ENCODE data around the gene CAPN13.
A peak's percentile ranks its signal among the peaks of the same experiment; 100 is the strongest.

The CAPN13 gene, protein sequence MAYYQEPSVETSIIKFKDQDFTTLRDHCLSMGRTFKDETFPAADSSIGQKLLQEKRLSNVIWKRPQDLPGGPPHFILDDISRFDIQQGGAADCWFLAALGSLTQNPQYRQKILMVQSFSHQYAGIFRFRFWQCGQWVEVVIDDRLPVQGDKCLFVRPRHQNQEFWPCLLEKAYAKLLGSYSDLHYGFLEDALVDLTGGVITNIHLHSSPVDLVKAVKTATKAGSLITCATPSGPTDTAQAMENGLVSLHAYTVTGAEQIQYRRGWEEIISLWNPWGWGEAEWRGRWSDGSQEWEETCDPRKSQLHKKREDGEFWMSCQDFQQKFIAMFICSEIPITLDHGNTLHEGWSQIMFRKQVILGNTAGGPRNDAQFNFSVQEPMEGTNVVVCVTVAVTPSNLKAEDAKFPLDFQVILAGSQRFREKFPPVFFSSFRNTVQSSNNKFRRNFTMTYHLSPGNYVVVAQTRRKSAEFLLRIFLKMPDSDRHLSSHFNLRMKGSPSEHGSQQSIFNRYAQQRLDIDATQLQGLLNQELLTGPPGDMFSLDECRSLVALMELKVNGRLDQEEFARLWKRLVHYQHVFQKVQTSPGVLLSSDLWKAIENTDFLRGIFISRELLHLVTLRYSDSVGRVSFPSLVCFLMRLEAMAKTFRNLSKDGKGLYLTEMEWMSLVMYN

DNA sequence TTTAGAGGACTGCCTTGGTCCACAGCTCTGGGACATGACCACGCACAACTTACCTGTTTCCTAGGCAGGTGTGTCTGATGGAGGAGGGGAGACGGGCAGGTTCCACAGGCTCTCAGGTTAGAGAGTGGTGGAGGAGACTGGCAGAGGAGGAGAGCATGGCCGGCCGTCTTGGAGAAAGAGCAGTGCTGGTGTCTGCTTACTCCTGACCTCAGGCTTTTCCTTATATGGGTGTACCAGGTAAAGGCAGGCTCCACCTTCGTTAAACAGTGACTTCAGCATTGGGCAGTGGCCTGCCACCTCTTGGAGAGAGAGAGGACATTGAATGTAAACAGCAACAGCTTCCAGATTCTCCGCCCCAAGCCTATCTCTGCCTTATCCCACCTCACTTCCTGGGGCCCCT is at the start of gene CAPN13:
CAPN13 (minus strand) TSS at position 198 of the 400 bp plus-strand sequence. CDS start 20,121 bp downstream, outside the sequence.
- in situ Hi-C loops (cut with HindIII; ENCODE audit: low pct_unique_long_range_greater_than_20kb, low sequenced_read_pairs), result no loop called here
- TF ChIP-seq JUND (IDR thresholded peaks at IDR 0.05; ENCODE audit: low read depth), result no peak
- DNase-seq (ENCODE audit: low read depth in 1 of 2, low spot score in 1 of 2), result peak; percentile 68 to 92

DNA sequence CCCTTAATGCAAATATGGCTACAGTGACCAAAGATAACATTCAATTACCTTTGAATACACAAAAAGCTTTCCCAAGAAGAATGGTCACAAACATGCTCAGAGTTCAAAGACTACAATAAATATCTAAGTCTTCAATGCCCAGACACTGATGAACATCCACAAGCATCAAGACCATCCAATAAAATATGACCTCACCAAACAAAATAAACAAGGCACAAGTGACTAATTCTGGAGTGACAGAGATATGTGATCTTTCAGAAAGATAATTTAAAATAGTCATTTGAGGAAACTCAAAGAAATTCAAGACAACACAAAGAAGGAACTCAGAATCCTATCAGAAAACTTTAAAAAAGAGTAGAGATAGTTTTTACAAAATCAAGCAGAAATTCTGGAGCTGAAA is 40.6 kb upstream of the CAPN13 start:
- no peak for TF ChIP-seq JUND (IDR thresholded peaks at IDR 0.05; ENCODE audit: low read depth)
- in situ Hi-C loops (cut with HindIII; ENCODE audit: low pct_unique_long_range_greater_than_20kb, low sequenced_read_pairs), result no loop called here
- no peak for DNase-seq (ENCODE audit: low read depth in 1 of 2, low spot score in 1 of 2)

DNA sequence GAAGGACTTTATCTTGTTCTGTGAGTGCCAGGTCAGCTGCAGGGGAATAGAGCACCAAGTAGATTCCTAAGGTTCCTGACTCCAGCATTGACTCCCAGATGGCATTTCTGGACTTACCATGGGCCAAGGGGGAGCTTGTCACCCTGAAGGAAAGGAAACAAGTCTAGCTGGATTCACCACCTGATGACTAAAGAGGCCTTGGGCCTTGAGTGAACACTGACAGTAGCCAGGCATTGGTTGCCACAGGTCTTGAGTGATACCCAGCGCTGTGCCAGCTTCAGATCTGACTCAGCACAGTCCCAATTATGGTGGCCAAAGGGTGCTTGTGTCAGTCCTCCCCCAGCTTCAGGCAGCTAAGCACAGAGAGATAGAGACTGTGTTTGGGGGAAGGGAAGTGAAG is 40.1 kb upstream of the CAPN13 start:
- TF ChIP-seq JUND (IDR thresholded peaks at IDR 0.05; ENCODE audit: low read depth), result no peak
- in situ Hi-C loops (cut with HindIII; ENCODE audit: low pct_unique_long_range_greater_than_20kb, low sequenced_read_pairs), result no loop called here
- DNase-seq (ENCODE audit: low read depth in 1 of 2, low spot score in 1 of 2), result peak in 1 of 2 experiments; percentile 60

DNA sequence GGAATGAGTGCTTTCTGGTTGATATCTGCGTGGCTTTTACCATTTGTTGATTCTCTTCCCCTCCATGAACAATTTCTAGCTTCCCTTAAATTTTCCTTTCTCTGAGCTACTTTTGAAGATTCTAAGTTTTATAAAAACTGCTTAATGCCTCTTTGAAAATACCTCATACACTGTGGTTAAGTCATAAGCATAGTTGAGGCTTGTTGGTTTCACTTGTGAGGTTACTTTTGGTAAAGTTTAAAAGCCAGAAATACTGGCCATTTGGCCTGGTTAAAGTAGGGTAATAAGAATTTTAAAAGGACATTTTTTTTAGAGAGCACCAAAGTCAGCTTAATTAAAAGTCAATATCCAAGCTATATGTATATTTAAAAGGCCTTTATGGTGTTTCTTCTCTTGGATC is 21.3 kb upstream of the CAPN13 start:
- no peak for DNase-seq (ENCODE audit: low read depth in 1 of 2, low spot score in 1 of 2)
- in situ Hi-C loops (cut with HindIII; ENCODE audit: low pct_unique_long_range_greater_than_20kb, low sequenced_read_pairs), result no loop called here
- no peak for TF ChIP-seq JUND (IDR thresholded peaks at IDR 0.05; ENCODE audit: low read depth)

DNA sequence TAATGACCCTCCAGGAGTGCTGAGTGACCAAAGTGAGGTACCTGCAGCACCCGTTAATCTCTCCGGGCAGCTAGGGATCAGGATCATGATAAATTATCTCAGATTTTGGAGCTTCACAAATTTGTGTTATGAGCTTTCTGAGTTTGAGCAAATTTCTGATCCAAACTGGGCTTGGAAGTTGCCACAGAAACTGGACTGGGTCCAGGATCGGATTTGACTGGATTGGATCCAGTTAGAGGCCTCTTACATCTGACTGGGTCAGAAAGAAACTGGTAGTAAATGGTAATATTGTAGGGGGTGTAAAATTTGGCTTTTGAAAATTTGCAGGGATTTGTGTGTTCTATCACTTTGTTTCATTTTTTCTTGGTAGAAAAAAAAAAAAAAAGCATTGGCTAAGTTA is 19.7 kb upstream of the CAPN13 start:
- in situ Hi-C loops (cut with HindIII; ENCODE audit: low pct_unique_long_range_greater_than_20kb, low sequenced_read_pairs), result no loop called here
- no peak for DNase-seq (ENCODE audit: low read depth in 1 of 2, low spot score in 1 of 2)
- no peak for TF ChIP-seq JUND (IDR thresholded peaks at IDR 0.05; ENCODE audit: low read depth)

DNA sequence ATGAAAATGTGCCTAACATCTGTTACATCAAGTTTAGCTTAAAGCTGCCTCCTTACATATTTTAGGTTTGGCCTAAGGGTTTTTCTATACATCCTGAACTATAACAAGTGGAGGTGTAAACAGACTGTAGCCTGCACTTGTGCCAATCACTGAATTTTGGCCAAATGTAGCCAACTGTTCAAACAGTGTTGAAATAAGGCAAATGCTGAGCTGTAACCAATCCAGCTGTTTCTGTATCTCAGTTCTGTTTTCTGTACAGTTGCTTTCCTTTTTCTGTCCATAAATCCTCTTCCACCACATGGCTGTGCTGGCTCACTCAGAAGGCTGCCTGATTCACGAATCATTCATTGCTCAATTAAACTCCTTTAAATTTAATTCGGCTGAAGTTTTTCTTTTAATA is 19.2 kb upstream of the CAPN13 start:
- TF ChIP-seq JUND (IDR thresholded peaks at IDR 0.05; ENCODE audit: low read depth), result no peak
- in situ Hi-C loops (cut with HindIII; ENCODE audit: low pct_unique_long_range_greater_than_20kb, low sequenced_read_pairs), result no loop called here
- DNase-seq (ENCODE audit: low read depth in 1 of 2, low spot score in 1 of 2), result peak in 1 of 2 experiments; percentile 54

DNA sequence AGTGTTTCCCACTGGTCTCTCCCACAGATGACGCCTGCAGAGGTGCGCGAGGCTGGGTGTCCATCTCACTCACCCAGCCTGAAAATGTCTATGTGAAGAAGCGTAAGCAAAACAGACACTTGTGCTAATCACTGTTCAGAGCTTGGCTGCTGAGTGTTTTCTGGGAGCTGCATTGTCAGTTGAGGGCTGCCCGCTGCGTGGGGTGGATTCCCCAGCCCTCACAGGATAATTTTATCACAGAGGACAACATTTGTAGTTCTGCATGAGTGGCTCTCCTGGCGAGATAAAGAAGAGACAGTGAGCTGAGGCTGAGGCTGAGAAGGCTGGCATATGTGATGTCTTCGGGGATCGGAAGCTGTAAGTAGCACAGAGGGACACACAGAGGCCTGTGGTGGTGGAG is 16.2 kb upstream of the CAPN13 start:
- no peak for DNase-seq (ENCODE audit: low read depth in 1 of 2, low spot score in 1 of 2)
- in situ Hi-C loops (cut with HindIII; ENCODE audit: low pct_unique_long_range_greater_than_20kb, low sequenced_read_pairs), result no loop called here
- TF ChIP-seq JUND (IDR thresholded peaks at IDR 0.05; ENCODE audit: low read depth), result no peak

GRCh38 chr2:30821960-30822359 is 14.7 kb upstream of the CAPN13 start:
- in situ Hi-C loops (cut with HindIII; ENCODE audit: low pct_unique_long_range_greater_than_20kb, low sequenced_read_pairs), result no loop called here
- TF ChIP-seq JUND (IDR thresholded peaks at IDR 0.05; ENCODE audit: low read depth), result no peak

GRCh38 chr2:30820381-30821055 is 13.3 kb upstream of the CAPN13 start:
- DNase-seq (ENCODE audit: low read depth in 1 of 2, low spot score in 1 of 2), result no peak
- no peak for TF ChIP-seq JUND (IDR thresholded peaks at IDR 0.05; ENCODE audit: low read depth)
- in situ Hi-C loops (cut with HindIII; ENCODE audit: low pct_unique_long_range_greater_than_20kb, low sequenced_read_pairs), result no loop called here

More at GRCh38 chr2:30821960-30822359, 14.7 kb upstream of the CAPN13 start:
- no peak for DNase-seq (ENCODE audit: low read depth in 1 of 2, low spot score in 1 of 2)

GRCh38 chr2:30809938-30810337 is 2.7 kb upstream of the CAPN13 start:
- in situ Hi-C loops (cut with HindIII; ENCODE audit: low pct_unique_long_range_greater_than_20kb, low sequenced_read_pairs), result no loop called here
- no peak for TF ChIP-seq JUND (IDR thresholded peaks at IDR 0.05; ENCODE audit: low read depth)
- no peak for DNase-seq (ENCODE audit: low read depth in 1 of 2, low spot score in 1 of 2)

GRCh38 chr2:30808695-30809094 is 1.4 kb upstream of the CAPN13 start:
- in situ Hi-C loops (cut with HindIII; ENCODE audit: low pct_unique_long_range_greater_than_20kb, low sequenced_read_pairs), result no loop called here
- TF ChIP-seq JUND (IDR thresholded peaks at IDR 0.05; ENCODE audit: low read depth), result no peak
- no peak for DNase-seq (ENCODE audit: low read depth in 1 of 2, low spot score in 1 of 2)

DNA sequence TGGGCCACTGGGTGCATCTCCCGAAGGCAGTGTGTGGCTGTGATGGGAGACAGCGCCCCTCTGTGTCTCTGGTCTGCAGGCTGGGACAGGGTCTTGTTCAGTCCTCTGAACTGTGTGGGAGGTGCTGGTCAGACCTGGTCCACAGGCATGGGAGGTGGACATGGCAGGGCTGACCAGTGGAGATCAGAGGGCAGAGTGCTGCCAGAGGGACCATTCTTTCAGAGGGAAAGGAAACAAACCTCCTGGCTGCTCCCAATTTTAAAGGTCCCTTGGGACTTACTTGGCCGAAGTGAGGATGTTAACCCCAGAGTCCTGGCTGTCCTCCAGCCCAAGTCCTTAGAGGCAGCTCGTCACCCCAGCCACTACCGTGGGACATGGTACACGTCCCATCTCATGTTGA is 4.0 kb downstream of the CAPN13 start:
- DNase-seq (ENCODE audit: low read depth in 1 of 2, low spot score in 1 of 2), result no peak
- in situ Hi-C loops (cut with HindIII; ENCODE audit: low pct_unique_long_range_greater_than_20kb, low sequenced_read_pairs), result no loop called here
- TF ChIP-seq JUND (IDR thresholded peaks at IDR 0.05; ENCODE audit: low read depth), result no peak

GRCh38 chr2:30802611-30803010 is 4.6 kb downstream of the CAPN13 start:
- in situ Hi-C loops (cut with HindIII; ENCODE audit: low pct_unique_long_range_greater_than_20kb, low sequenced_read_pairs), result no loop called here
- no peak for DNase-seq (ENCODE audit: low read depth in 1 of 2, low spot score in 1 of 2)
- no peak for TF ChIP-seq JUND (IDR thresholded peaks at IDR 0.05; ENCODE audit: low read depth)

Data from T47D (cell line).